Neuronal stem cell (in vitro differentiated cells): Measurements from ENCODE around the gene DMAP1.
A peak's percentile ranks its signal among the peaks of the same experiment; 100 is the strongest.

ENCODE experiments used
- DNase-seq: peaks from one replicate; pipeline ENCODE4 v3.0.0-alpha.2; 2013; ENCODE audit warnings: low spot score
- H2AFZ ChIP-seq: one replicate; pipeline ENCODE4 v1.6.1; 2013; ENCODE audit warnings: mild to moderate bottlenecking, low read length, inconsistent platforms
- H2AK5ac ChIP-seq: 2 replicates; pipeline ENCODE4 v1.6.1; 2013; ENCODE audit warnings: low read depth, mild to moderate bottlenecking, inconsistent platforms, low read length, moderate library complexity, mixed read lengths
- H2BK120ac ChIP-seq: 2 replicates; pipeline ENCODE4 v1.6.1; 2013; ENCODE audit warnings: low read depth, mild to moderate bottlenecking, inconsistent platforms, low read length, moderate library complexity, mixed read lengths
- H2BK12ac ChIP-seq: one replicate; pipeline ENCODE4 v1.6.1; 2013; ENCODE audit warnings: low read length, inconsistent platforms
- H2BK15ac ChIP-seq: 2 replicates; pipeline ENCODE4 v1.6.1; 2013; ENCODE audit warnings: mild to moderate bottlenecking, low read length, inconsistent platforms, mixed read lengths
- H2BK5ac ChIP-seq: one replicate; pipeline ENCODE4 v1.6.1; 2013; ENCODE audit warnings: inconsistent platforms, mild to moderate bottlenecking, low read length, moderate library complexity
- H3K14ac ChIP-seq: one replicate; pipeline ENCODE4 v1.6.1; 2013; ENCODE audit warnings: low read length, inconsistent platforms
- H3K18ac ChIP-seq: 2 replicates; pipeline ENCODE4 v1.6.1; 2013; ENCODE audit warnings: low read length, inconsistent platforms
- H3K23ac ChIP-seq: 2 replicates; pipeline ENCODE4 v1.6.1; 2013; ENCODE audit warnings: low read depth, mild to moderate bottlenecking, mixed read lengths, low read length, inconsistent platforms; ENCODE audit not compliant: poor library complexity
- H3K27ac ChIP-seq: replicated peaks from 3 replicates; pipeline ENCODE4 v1.5.1; 2013; ENCODE audit warnings: low read length, inconsistent platforms
- H3K27me3 ChIP-seq, 3 experiments: 2 replicates each; pipeline ENCODE4 v1.6.1; 2013; ENCODE audit warnings: low read length in 3 of 3, mild to moderate bottlenecking in 2 of 3, inconsistent platforms in 1 of 3, low read depth in 1 of 3, mixed read lengths in 1 of 3, moderate library complexity in 1 of 3; ENCODE audit not compliant: control insufficient read depth in 3 of 3, insufficient read depth in 3 of 3
- H3K36me3 ChIP-seq, 2 donors: replicated peaks in 1 of 2; 2 replicates each; pipeline ENCODE4 v1.6.1; 2013; ENCODE audit warnings: low read length in 2 of 2; ENCODE audit not compliant: control insufficient read depth in 2 of 2, insufficient read depth in 2 of 2
- H3K4ac ChIP-seq: 2 replicates; pipeline ENCODE4 v1.6.1; 2013; ENCODE audit warnings: inconsistent platforms, mild to moderate bottlenecking, low read length, moderate library complexity
- H3K4me1 ChIP-seq, 2 donors: 1 replicate in 1 of 2; 2 replicates in 1 of 2; pipeline ENCODE4 v1.6.1; 2013; ENCODE audit warnings: low read length in 2 of 2, low read depth in 1 of 2; ENCODE audit not compliant: control insufficient read depth in 2 of 2, insufficient read depth in 1 of 2
- H3K4me2 ChIP-seq: one replicate; pipeline ENCODE4 v1.6.1; 2013; ENCODE audit warnings: mild to moderate bottlenecking, low read length, inconsistent platforms; ENCODE audit not compliant: insufficient read depth, poor library complexity, severe bottlenecking
- H3K4me3 ChIP-seq, 2 donors: 2 replicates each; pipeline ENCODE4 v1.5.1; 2013; ENCODE audit warnings: low read length in 2 of 2, mild to moderate bottlenecking in 2 of 2, inconsistent platforms in 1 of 2, moderate library complexity in 1 of 2
- H3K79me1 ChIP-seq: one replicate; pipeline ENCODE4 v1.6.1; 2013; ENCODE audit warnings: low read depth, mild to moderate bottlenecking, inconsistent platforms, low read length, moderate library complexity
- H3K9ac ChIP-seq: one replicate; pipeline ENCODE4 v1.6.1; 2013; ENCODE audit warnings: mild to moderate bottlenecking, low read depth, low read length, inconsistent platforms; ENCODE audit not compliant: poor library complexity
- H3K9me3 ChIP-seq, 2 donors: replicated peaks in 1 of 2; 2 replicates each; pipeline versions ENCODE3 to v1.6.1; 2013; ENCODE audit warnings: low read length in 2 of 2, mild to moderate bottlenecking in 2 of 2, inconsistent platforms in 1 of 2, low read depth in 1 of 2, mixed read lengths in 1 of 2, moderate library complexity in 1 of 2; ENCODE audit not compliant: control insufficient read depth in 2 of 2, insufficient read depth in 1 of 2
- H4K8ac ChIP-seq: one replicate; pipeline ENCODE4 v1.6.1; 2013; ENCODE audit warnings: low read depth, mild to moderate bottlenecking, inconsistent platforms, low read length, moderate library complexity
- H4K91ac ChIP-seq: one replicate; pipeline ENCODE4 v1.6.1; 2013; ENCODE audit warnings: low read length, low read depth, mild to moderate bottlenecking, inconsistent platforms; ENCODE audit not compliant: poor library complexity
- WGBS, 2 donors: extraction: QIAGEN DNeasy Blood & Tissue Kit; methylation state at CpG; one replicate each; pipeline ENCODE4 v1.1.7; 2013; ENCODE audit warnings: missing lambda C conversion rate in 2 of 2, mixed read lengths in 1 of 2; ENCODE audit not compliant: insufficient read length in 2 of 2, insufficient replicate concordance in 1 of 2; ENCODE audit errors: extremely low coverage in 2 of 2; 5-methylcytosine and 5-hydroxymethylcytosine counted together

Gene DMAP1

GRCh38 chr1:44235808-44236207, 22.5 kb downstream of the DMAP1 start:
- Histone ChIP-seq H3K23ac (no peak overlapping the region), H3K9me3 (no peaks in the 10 kb centered on the region), H3K4me2 (no peak overlapping the region), H2BK120ac (no peak overlapping the region), H4K91ac (no peak overlapping the region), H3K27ac (no peak overlapping the region), H2AK5ac (no peak overlapping the region), H2BK12ac (no peak overlapping the region), H3K4me3 (no peak overlapping the region), H4K8ac (no peak overlapping the region), H3K18ac (no peak overlapping the region), H2BK5ac (no peak overlapping the region), H3K79me1 (no peaks in the 10 kb centered on the region), H2BK15ac (no peak overlapping the region), H3K14ac (no peak overlapping the region), H3K27me3 (no peaks in the 10 kb centered on the region), H2AFZ (no peak overlapping the region), H3K9ac (no peak overlapping the region), H3K4ac (no peak overlapping the region), H3K36me3 (peaks cover 6 to 22% of the 10 kb centered on the region in 2 donors), H3K4me1 (peaks cover 24 to 28% of the 10 kb centered on the region in 2 donors)
- no CpG with 5 or more reads among the region's 5 CpGs for WGBS, 2 donors
- no peak for DNase-seq

GRCh38 chr1:44236490-44237272, 23.4 kb downstream of the DMAP1 start:
- Histone ChIP-seq H2BK5ac (no peak overlapping the region), H2BK12ac (no peak overlapping the region), H2AK5ac (peak overlapping the region; percentile 53), H4K91ac (no peak overlapping the region), H3K14ac (no peak overlapping the region), H2AFZ (no peak overlapping the region), H3K23ac (no peak overlapping the region), H3K9me3 (no peaks in the 10 kb centered on the region), H2BK15ac (no peak overlapping the region), H4K8ac (no peak overlapping the region), H3K9ac (no peak overlapping the region), H3K4me1 (peaks cover 33 to 34% of the 10 kb centered on the region in 2 donors), H3K36me3 (peaks cover 5 to 17% of the 10 kb centered on the region in 2 donors), H3K4me3 (no peak overlapping the region), H3K27me3 (no peaks in the 10 kb centered on the region), H3K79me1 (no peaks in the 10 kb centered on the region), H3K27ac (no peak overlapping the region), H3K4me2 (no peak overlapping the region), H3K4ac (no peak overlapping the region), H3K18ac (no peak overlapping the region), H2BK120ac (no peak overlapping the region)
- WGBS, 2 donors, result no CpG with 5 or more reads among the region's 8 CpGs
- no peak for DNase-seq

- H3K27ac ChIP-seq, result no peak overlapping the region
Measured at GRCh38 chr1:44237721-44238457, 24.6 kb downstream of the DMAP1 start.

GRCh38 chr1:44238660-44239059, 25.4 kb downstream of the DMAP1 start:
- no peak for DNase-seq
- Histone ChIP-seq H3K4ac (no peak overlapping the region), H3K4me2 (no peak overlapping the region), H2BK12ac (no peak overlapping the region), H3K4me3 (no peak overlapping the region), H2AFZ (no peak overlapping the region), H3K9ac (no peak overlapping the region), H4K8ac (no peak overlapping the region), H3K27me3 (no peaks in the 10 kb centered on the region), H2BK5ac (no peak overlapping the region), H3K18ac (peak overlapping the region; percentile 5), H3K27ac (peak overlapping the region; percentile 6), H3K36me3 (peaks cover 5 to 10% of the 10 kb centered on the region in 2 donors), H3K14ac (no peak overlapping the region), H2BK120ac (peak overlapping the region; percentile 43), H2BK15ac (no peak overlapping the region), H3K79me1 (no peaks in the 10 kb centered on the region), H2AK5ac (peak overlapping the region; percentile 10), H3K9me3 (no peaks in the 10 kb centered on the region), H4K91ac (no peak overlapping the region), H3K23ac (no peak overlapping the region), H3K4me1 (peaks cover 36 to 53% of the 10 kb centered on the region in 2 donors)
- WGBS, 2 donors, result no CpG with 5 or more reads among the region's 4 CpGs

More at GRCh38 chr1:44237721-44238457, 24.6 kb downstream of the DMAP1 start:
- Histone ChIP-seq H3K4me3 (no peak overlapping the region), H3K79me1 (no peaks in the 10 kb centered on the region), H3K36me3 (peaks cover 5 to 9% of the 10 kb centered on the region in 2 donors), H2BK120ac (peak overlapping the region; percentile 14), H3K9ac (no peak overlapping the region), H3K18ac (peak overlapping the region; percentile 89), H2AK5ac (peak overlapping the region; percentile 90), H3K9me3 (no peaks in the 10 kb centered on the region), H3K4ac (no peak overlapping the region), H4K8ac (no peak overlapping the region), H2BK5ac (peak overlapping the region; percentile 42), H3K23ac (peak overlapping the region; percentile 38), H2BK12ac (no peak overlapping the region), H3K14ac (no peak overlapping the region), H4K91ac (no peak overlapping the region), H3K27me3 (no peaks in the 10 kb centered on the region), H3K4me1 (peaks cover 36 to 46% of the 10 kb centered on the region in 2 donors), H2AFZ (no peak overlapping the region), H3K4me2 (no peak overlapping the region), H2BK15ac (peak overlapping the region; percentile 13)
- peak; percentile 66 for DNase-seq
- no CpG with 5 or more reads among the region's 33 CpGs for WGBS, 2 donors
